DND-41 (cell line): Measurements from ENCODE around the gene G3BP1.
"Not testable (repeated sequence)": the region's sequence is repeated elsewhere in the genome, so short reads cannot be mapped to it uniquely, and the experiment has no call there.

Source experiments
- ATAC-seq: fragments of 200-7000 bp; cut with Tn5 transposase; 3 replicates; pipeline ENCODE4 v1.9.1; 2021; ENCODE audit warnings: low read depth; ENCODE audit not compliant: insufficient read depth
- DNase-seq: peaks from one replicate; pipeline ENCODE4 v3.0.0-alpha.2; 2020
- H2AFZ ChIP-seq: 2 replicates; pipeline ENCODE4 v1.6.0; 2012; ENCODE audit warnings: low read depth, low read length
- H3K27ac ChIP-seq: 2 replicates; pipeline ENCODE4 v1.5.1; 2012; ENCODE audit warnings: low read length, inconsistent platforms
- H3K27me3 ChIP-seq: fragments of 200-600 bp; sonication (generic); 2 replicates; pipeline ENCODE4 v1.6.0; 2012; ENCODE audit warnings: low read length, mild to moderate bottlenecking, inconsistent platforms; ENCODE audit not compliant: insufficient read depth, poor library complexity
- H3K36me3 ChIP-seq: 2 replicates; pipeline ENCODE4 v1.5.1; 2012; ENCODE audit warnings: low read length, inconsistent platforms; ENCODE audit not compliant: insufficient read depth
- H3K4me1 ChIP-seq: 2 replicates; pipeline ENCODE4 v1.5.1; 2012; ENCODE audit warnings: mild to moderate bottlenecking, low read length; ENCODE audit not compliant: insufficient read depth
- H3K4me2 ChIP-seq: 2 replicates; pipeline ENCODE4 v1.6.0; 2012; ENCODE audit warnings: mild to moderate bottlenecking, moderate library complexity, low read length, inconsistent platforms; ENCODE audit not compliant: insufficient read depth
- H3K4me3 ChIP-seq, 2 experiments: fragments of 200-600 bp in 1 of 2; shearing (Covaris generic) in 1 of 2; 2 replicates each; pipeline ENCODE4 v1.5.1; 2012 to 2016; ENCODE audit warnings: inconsistent platforms in 2 of 2, low read length in 2 of 2, mild to moderate bottlenecking in 2 of 2, low read depth in 1 of 2, moderate library complexity in 1 of 2
- H3K79me2 ChIP-seq: 2 replicates; pipeline ENCODE4 v1.6.0; 2012; ENCODE audit warnings: low read length, inconsistent platforms; ENCODE audit not compliant: insufficient read depth
- H3K9ac ChIP-seq: 2 replicates; pipeline ENCODE4 v1.6.0; 2012; ENCODE audit warnings: low read depth, mild to moderate bottlenecking, inconsistent platforms, low read length, moderate library complexity
- H3K9me3 ChIP-seq: 2 replicates; pipeline ENCODE4 v1.5.1; 2012; ENCODE audit warnings: low read length, moderate library complexity, mild to moderate bottlenecking, inconsistent platforms; ENCODE audit not compliant: insufficient read depth, severe bottlenecking
- H4K20me1 ChIP-seq: 2 replicates; pipeline ENCODE4 v1.6.0; 2012; ENCODE audit warnings: low read length; ENCODE audit not compliant: insufficient read depth
- CTCF ChIP-seq: IDR thresholded peaks from 2 replicates; pipeline ENCODE4 v1.5.1; 2012; ENCODE audit warnings: borderline replicate concordance, low read length, moderate library complexity, mild to moderate bottlenecking; ENCODE audit not compliant: poor library complexity, severe bottlenecking; ENCODE audit errors: extremely low read depth
- EZH2 ChIP-seq: IDR thresholded peaks from 3 replicates; pipeline ENCODE4 v1.6.1; 2012; ENCODE audit warnings: borderline replicate concordance, low read depth, mild to moderate bottlenecking, moderate library complexity, low read length, inconsistent platforms; ENCODE audit not compliant: severe bottlenecking

G3BP1 gene

GRCh38 chr5:151822141-151822540 lies 50.4 kb downstream of the G3BP1 start:
- Histone ChIP-seq H3K4me3 (no peak overlapping the region), H3K9ac (no peak overlapping the region), H3K27me3 (no peaks in the 10 kb centered on the region), H3K36me3 (no peaks in the 10 kb centered on the region), H3K27ac (no peak overlapping the region), H3K4me1 (no peaks in the 10 kb centered on the region), H3K9me3 (no peaks in the 10 kb centered on the region), H3K4me2 (no peak overlapping the region), H4K20me1 (no peaks in the 10 kb centered on the region), H2AFZ (no peak overlapping the region), H3K79me2 (no peaks in the 10 kb centered on the region)
- no peak for TF ChIP-seq EZH2
- TF ChIP-seq CTCF, result no peak
- ATAC-seq (no peak), DNase-seq (no peak)

- DNase-seq (peak; percentile 38), ATAC-seq (peak; percentile 77)
- no peaks in the 10 kb centered on the region for H3K4me1 ChIP-seq
These were observed 53.7 kb downstream of the G3BP1 start for GRCh38 chr5:151825445-151825844.

GRCh38 chr5:151829370-151829769 lies 57.6 kb downstream of the G3BP1 start:
- ATAC-seq (no peak), DNase-seq (no peak)
- Histone ChIP-seq H3K27me3 (no peaks in the 10 kb centered on the region), H3K27ac (no peak overlapping the region), H3K9me3 (no peaks in the 10 kb centered on the region), H3K4me1 (no peaks in the 10 kb centered on the region), H3K79me2 (no peaks in the 10 kb centered on the region), H3K36me3 (no peaks in the 10 kb centered on the region), H3K4me2 (no peak overlapping the region), H2AFZ (no peak overlapping the region), H3K9ac (no peak overlapping the region), H3K4me3 (no peak overlapping the region), H4K20me1 (no peaks in the 10 kb centered on the region)
- no peak for TF ChIP-seq EZH2
- TF ChIP-seq CTCF, result no peak

More at GRCh38 chr5:151825445-151825844, 53.7 kb downstream of the G3BP1 start:
- no peak overlapping the region for H3K4me2 ChIP-seq
- H3K4me3 ChIP-seq, result no peak overlapping the region
- TF ChIP-seq EZH2 (no peak), CTCF (peak; percentile 91)
- no peaks in the 10 kb centered on the region for H3K27me3 ChIP-seq
- no peak overlapping the region for H2AFZ ChIP-seq
- no peak overlapping the region for H3K9ac ChIP-seq
- H4K20me1 ChIP-seq, result no peaks in the 10 kb centered on the region
- H3K79me2 ChIP-seq, result no peaks in the 10 kb centered on the region
- no peaks in the 10 kb centered on the region for H3K9me3 ChIP-seq
- no peaks in the 10 kb centered on the region for H3K36me3 ChIP-seq
- no peak overlapping the region for H3K27ac ChIP-seq

- H3K9me3 ChIP-seq, H3K79me2 ChIP-seq: not testable (repeated sequence)
These were observed 61.1 kb downstream of the G3BP1 start for GRCh38 chr5:151832843-151833242.

More at GRCh38 chr5:151832843-151833242, 61.1 kb downstream of the G3BP1 start:
- not testable (repeated sequence) for H3K27ac ChIP-seq, H3K9ac ChIP-seq, H2AFZ ChIP-seq, DNase-seq, H3K4me2 ChIP-seq, H3K4me1 ChIP-seq, H4K20me1 ChIP-seq, H3K36me3 ChIP-seq, H3K4me3 ChIP-seq, H3K27me3 ChIP-seq, ATAC-seq
